NCI-H748 (cell line): ENCODE data around the gene MMAB.

Experiments used
- DNase-seq: peaks from one replicate; lab custom pipeline; 2025; ENCODE audit not compliant: unreplicated experiment; lab: John Stamatoyannopoulos, UW

The MMAB gene

GRCh38 chr12:109541413-109541726, 31.9 kb downstream of the MMAB start:
- DNase-seq, result no peak

- no peak for DNase-seq
Measured at GRCh38 chr12:109540526-109541412, 32.5 kb downstream of the MMAB start.

GRCh38 chr12:109539508-109539907, 33.8 kb downstream of the MMAB start:
- DNase-seq, result no peak

DNA sequence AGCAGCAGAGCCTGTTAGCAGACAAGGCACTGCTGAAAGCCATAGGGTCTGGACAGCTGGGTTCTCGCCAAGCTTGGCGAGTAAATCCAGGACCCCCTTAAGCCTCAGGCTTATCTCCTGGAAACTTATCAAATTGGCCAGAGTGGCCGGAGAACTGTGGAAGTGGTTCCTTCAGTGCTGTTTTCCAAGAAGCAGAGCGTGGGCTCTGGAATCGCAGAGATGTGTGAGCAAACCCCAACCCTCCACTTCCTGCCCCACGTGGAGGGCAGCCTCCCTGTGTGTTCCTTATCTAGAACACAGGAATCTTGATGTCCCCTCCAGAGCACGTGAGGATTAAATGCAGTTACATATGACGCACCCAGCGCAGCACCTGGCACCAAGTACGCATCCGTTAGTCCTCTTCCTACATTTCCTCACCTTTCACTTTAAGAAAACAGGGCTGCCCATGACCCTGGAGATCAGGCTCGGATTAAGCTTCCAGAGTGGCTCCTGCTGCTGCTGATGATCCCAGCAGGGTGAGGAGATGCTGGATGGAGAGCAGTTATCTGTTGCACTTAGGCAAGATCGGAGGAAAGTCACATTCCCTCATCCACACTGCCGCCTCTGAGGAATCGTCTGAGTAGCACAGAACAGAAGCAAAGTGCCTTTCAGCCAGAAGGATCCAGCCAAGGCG, 35.0 kb downstream of the MMAB start:
- no peak for DNase-seq

GRCh38 chr12:109537136-109537535, 36.2 kb downstream of the MMAB start:
- no peak for DNase-seq

DNA sequence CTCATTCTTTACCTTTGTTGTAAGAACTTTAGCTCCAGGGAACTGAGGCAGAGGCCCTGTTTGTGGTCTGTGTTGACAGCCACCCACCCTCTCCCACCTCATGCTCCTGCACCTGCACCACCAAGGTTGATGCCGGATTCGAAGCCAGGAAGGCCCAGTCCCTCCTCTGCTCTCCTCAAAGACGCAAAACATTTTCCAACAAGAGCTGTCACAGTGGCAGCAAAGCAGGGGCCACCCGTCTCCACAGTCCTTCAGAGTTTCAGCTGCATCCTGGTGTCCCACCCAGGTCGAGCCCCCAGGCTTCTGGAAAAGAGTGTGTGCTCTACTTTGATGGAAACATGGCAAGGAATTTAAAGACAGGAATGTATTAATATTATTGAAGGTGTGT, 37.4 kb downstream of the MMAB start:
- DNase-seq, result no peak

- DNase-seq, result no peak
Measured at GRCh38 chr12:109535231-109535862, 38.0 kb downstream of the MMAB start.

- DNase-seq, result no peak
Measured at GRCh38 chr12:109534456-109534855, 38.8 kb downstream of the MMAB start.

GRCh38 chr12:109533487-109533740, 39.9 kb downstream of the MMAB start:
- no peak for DNase-seq

- no peak for DNase-seq
Measured at GRCh38 chr12:109532721-109533486, 40.4 kb downstream of the MMAB start.

DNA sequence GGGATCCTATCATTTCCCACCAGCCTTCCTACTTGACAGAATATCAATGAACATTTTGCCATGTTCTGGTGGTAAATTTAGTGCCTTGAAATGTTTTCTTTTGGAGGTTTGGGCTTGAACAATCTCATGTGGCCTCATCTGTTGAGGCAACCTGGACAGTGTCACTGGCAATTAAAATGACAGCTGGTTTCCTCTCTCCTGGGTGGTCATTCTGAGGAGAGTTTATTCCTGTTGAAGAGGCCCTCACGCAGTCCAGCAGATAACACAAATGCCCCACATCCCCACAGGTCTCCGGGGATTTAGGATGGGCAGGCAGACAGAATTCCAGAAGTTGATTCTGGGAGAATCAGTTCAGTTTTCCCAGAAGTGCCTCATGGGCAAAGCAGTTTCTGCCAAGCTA, 41.9 kb downstream of the MMAB start:
- DNase-seq, result no peak

DNA sequence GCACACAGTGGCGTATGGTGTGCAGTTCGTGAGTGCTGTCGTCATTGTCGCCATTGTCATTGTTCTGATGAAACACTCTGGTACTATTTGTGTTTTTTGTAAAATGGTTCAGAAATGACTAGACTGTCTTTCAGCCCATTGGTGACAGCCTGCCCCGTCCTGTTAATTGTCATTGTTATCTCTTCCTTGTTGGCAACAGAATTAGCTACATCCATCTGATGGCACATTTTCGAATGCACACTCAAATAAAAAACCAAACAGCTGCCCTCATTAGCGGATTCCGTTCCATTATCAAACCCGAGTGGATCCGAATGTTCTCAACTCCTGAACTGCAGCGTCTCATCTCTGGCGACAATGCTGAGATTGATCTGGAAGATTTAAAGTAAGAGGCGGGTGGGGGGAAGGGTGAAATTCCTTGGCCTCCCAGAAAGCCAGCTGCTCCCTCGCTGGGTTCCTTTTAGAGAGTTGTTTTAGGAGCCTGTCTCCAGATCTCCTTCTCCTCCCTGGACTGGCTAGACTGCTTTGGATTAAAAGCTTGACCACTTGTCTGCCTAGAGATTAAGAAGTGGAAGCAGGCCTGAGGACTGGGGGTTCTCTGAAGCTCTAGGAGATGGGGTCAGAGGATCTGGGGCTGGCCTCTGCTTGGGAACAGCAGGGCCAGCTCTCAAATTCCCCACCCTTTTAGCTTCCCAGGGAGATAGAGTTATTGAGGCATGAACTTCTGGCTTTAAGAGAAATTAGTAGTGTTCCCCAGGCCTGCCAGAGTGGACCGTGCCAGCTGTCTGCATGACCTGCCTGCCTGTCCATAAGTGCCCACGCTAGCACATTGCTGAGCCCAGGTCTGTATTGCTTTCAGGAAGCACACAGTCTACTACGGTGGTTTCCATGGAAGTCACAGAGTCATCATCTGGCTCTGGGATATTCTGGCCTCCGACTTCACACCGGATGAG, 43.3 kb downstream of the MMAB start:
- no peak for DNase-seq

DNA sequence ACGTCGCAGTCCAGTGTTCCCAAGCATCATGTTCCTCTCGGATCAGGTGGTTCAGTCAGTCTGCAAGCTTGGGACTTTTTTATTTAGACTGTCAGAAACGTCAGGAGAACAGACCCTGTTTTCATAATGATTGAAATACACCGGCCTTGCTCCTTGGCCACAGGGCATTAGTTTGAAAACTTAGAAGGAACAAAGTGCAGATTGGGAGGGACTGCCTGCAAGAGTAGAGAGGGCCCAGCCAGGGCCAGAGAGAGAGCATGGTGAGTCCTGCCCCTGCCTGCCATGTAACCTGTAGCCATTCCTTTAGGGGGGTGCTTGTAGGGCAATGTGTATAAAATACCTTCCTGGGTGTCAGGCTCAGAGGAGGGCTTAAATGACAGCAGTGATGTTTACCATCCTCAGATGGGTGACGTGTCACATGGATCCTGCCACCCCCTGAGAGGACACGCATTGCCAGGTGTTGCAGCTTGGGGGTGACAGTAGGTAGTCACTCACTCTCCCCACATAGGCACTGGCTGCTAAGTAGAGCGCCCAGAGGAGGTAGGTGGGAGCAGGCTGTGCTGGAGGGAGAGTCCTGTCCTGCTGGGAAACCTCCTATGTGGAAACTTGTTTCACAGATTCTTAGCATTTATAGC, 45.7 kb downstream of the MMAB start:
- DNase-seq, result no peak

DNA sequence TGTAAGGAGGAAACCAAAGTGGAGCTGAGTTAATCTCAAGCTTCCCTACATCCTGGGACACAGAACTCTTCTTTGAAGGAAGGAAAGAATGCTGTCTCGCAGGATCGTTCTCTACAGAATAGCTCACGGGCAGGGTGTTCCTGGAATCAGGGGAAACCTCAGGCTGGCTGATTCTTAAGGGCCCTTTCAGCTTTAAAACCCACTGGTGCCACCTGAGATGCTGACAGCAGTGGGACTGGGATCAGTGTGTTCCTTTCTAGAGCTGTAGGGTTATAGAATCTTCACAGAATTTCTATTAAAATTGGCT, 48.1 kb downstream of the MMAB start:
- DNase-seq, result no peak

GRCh38 chr12:109524466-109525278, 48.6 kb downstream of the MMAB start:
- DNase-seq, result no peak

DNA sequence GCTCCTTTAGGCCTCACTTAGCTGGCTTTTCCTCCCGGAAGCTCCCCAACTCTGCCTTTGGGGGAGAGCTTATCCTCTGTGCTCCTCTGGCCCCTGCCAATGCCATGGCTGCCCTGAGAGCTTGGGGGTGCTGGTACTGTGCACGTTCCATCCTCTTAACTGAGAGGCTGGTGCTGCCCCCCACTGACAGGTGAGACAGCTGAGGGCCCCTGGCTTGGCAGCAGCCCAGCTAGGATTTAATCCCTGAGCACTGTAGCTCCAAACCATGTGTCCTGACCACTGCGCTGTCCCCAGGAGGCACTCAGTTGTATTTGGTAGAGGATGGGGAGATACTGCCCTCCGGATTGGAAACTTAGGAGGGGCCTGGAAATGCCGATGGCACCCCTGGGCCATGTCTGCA, 49.8 kb downstream of the MMAB start:
- DNase-seq, result no peak

- DNase-seq, result no peak
Measured at GRCh38 chr12:109523071-109523470, 50.2 kb downstream of the MMAB start.

DNA sequence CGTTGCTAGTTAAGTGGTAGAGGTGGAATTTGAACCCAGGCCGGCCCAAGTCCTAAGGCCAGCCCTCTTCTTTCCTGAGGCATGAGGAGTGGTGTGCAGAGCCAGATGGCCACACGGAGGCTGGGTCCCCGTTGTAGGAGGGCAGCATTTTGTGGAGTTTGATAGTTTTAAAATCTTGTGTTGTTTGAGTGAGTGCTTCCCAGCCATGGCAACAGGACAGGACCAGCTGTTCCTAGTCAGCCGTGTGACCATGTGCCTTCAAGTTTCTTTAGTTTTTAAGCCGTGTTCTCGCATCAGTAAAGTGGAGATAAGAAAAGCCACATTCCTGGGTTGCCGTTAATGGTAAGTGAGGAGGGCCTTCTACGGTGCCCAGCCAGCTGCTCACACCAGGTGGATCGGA, 51.5 kb downstream of the MMAB start:
- no peak for DNase-seq

DNA sequence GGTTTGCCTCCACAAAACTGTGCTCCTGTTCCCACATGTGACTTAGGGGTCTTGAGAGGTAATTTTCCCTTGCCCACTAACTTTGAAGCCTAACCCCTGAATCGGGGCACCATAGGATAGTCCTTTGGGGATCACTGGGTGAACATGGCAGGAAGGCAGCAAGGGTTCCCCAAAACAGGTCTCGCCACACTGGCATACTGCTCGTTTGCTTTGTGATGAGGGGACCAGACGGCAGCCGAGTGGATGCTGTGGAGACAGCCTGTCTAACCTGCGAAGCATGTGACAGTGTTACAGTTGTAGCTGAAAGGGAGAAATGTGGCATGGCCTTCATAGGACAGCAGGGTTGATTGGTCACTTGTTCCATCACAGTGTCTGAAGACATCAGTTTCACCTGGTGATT, 53.5 kb downstream of the MMAB start:
- no peak for DNase-seq
